NAMALWA (cell line): ENCODE measurements around the gene FOXP1.

ENCODE experiments used
- DNase-seq: peaks from one replicate; pipeline ENCODE4 v3.0.0-alpha.2; 2015; ENCODE audit warnings: low spot score

FOXP1 gene

GRCh38 chr3:71264840-71265239, 318.7 kb downstream of the FOXP1 start:
- no peak for DNase-seq

GRCh38 chr3:71262364-71263265, 320.9 kb downstream of the FOXP1 start:
- no peak for DNase-seq

- no peak for DNase-seq
Observed at GRCh38 chr3:71260782-71261181, 322.7 kb downstream of the FOXP1 start.

- no peak for DNase-seq
Observed at GRCh38 chr3:71258526-71258925, 325.0 kb downstream of the FOXP1 start.

GRCh38 chr3:71258116-71258515, 325.4 kb downstream of the FOXP1 start:
- DNase-seq: no peak

GRCh38 chr3:71255498-71255897, 328.0 kb downstream of the FOXP1 start:
- no peak for DNase-seq

GRCh38 chr3:71254281-71255057, 329.1 kb downstream of the FOXP1 start:
- no peak for DNase-seq

GRCh38 chr3:71253169-71253568, 330.4 kb downstream of the FOXP1 start:
- no peak for DNase-seq

- DNase-seq: no peak
Observed at GRCh38 chr3:71252466-71252865, 331.1 kb downstream of the FOXP1 start.

- no peak for DNase-seq
Observed at GRCh38 chr3:71251156-71251775, 332.3 kb downstream of the FOXP1 start.

- DNase-seq: no peak
Observed at GRCh38 chr3:71250026-71250425, 333.5 kb downstream of the FOXP1 start.

- DNase-seq: no peak
Observed at GRCh38 chr3:71247958-71248335, 335.6 kb downstream of the FOXP1 start.

- peak; percentile 2 for DNase-seq
Observed at GRCh38 chr3:71247221-71247957, 336.1 kb downstream of the FOXP1 start.

- DNase-seq: no peak
Observed at GRCh38 chr3:71245971-71246880, 337.3 kb downstream of the FOXP1 start.

GRCh38 chr3:71244826-71245488, 338.6 kb downstream of the FOXP1 start:
- no peak for DNase-seq

GRCh38 chr3:71244153-71244825, 339.2 kb downstream of the FOXP1 start:
- DNase-seq: no peak

GRCh38 chr3:71243229-71243628, 340.3 kb downstream of the FOXP1 start:
- no peak for DNase-seq

GRCh38 chr3:71241981-71242560, 341.5 kb downstream of the FOXP1 start:
- DNase-seq: no peak

GRCh38 chr3:71241246-71241901, 342.2 kb downstream of the FOXP1 start:
- no peak for DNase-seq
